GM12892 (cell line): ENCODE measurements around the gene JDP2.

Experiments
- POLR2A ChIP-seq: IDR thresholded peaks from 2 replicates; pipeline ENCODE4 v1.6.1; 2011; ENCODE audit warnings: low read depth, low read length, control low read depth
- POLR2AphosphoS5 ChIP-seq: IDR thresholded peaks from 2 replicates; pipeline ENCODE4 v1.6.1; 2011; ENCODE audit warnings: low read depth, low read length, control low read depth
- TAF1 ChIP-seq: IDR thresholded peaks from 2 replicates; pipeline ENCODE4 v1.6.1; 2011; ENCODE audit warnings: low read depth, mild to moderate bottlenecking, control low read depth, low read length, borderline replicate concordance

DNA sequence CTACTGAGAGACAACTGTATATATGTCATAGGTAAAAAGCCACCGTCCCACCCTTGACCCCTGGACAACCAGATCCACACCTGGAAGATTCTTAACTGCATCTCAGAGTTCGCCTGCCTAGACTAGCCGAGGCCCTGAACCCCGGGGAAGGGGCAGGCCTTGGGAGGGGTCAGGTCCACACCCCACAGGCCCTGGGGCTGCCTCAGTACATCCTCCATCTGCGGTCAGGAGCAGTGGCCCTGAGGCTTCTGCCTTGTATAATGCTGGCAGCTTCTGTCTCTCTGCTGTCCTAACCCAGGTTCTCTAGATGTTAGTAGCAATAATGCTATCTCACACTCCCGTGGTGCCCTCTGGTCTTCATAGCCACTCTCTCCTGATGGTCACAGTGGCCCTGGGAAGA is 36.8 kb downstream of the JDP2 start:
- TF ChIP-seq POLR2A (no peak), TAF1 (no peak), POLR2AphosphoS5 (no peak)
